Astrocyte (in vitro differentiated cells and primary cell): ENCODE results near the gene RARB. TPM values are rescaled to one million over a fixed set of nuclear protein-coding genes. Genes with fewer than 3 reads are reported as not detected.

Source experiments
- DNase-seq: peaks from one replicate; pipeline ENCODE4 v3.0.0-alpha.2; 2010; ENCODE audit warnings: low read depth
- FAIRE-seq: peaks from 2 replicates; lab custom pipeline; 2011; peaks lifted over from hg19 to GRCh38; lab: Jason Lieb, UNC
- H2AFZ ChIP-seq: 2 replicates; pipeline ENCODE4 v1.6.0; 2012; ENCODE audit warnings: low read depth, low read length, inconsistent platforms
- H3K27ac ChIP-seq: 2 replicates; pipeline ENCODE4 v1.5.1; 2011; ENCODE audit warnings: low read depth, low read length, inconsistent platforms
- H3K27me3 ChIP-seq: 2 replicates; pipeline ENCODE4 v1.6.0; 2011; ENCODE audit warnings: low read length, inconsistent platforms; ENCODE audit not compliant: insufficient read depth
- H3K36me3 ChIP-seq: 2 replicates; pipeline ENCODE4 v1.5.1; 2011; ENCODE audit warnings: low read length, inconsistent platforms; ENCODE audit not compliant: insufficient read depth
- H3K4me1 ChIP-seq: 2 replicates; pipeline ENCODE4 v1.5.1; 2011; ENCODE audit warnings: low read length, inconsistent platforms; ENCODE audit not compliant: insufficient read depth
- H3K4me2 ChIP-seq: 2 replicates; pipeline ENCODE4 v1.6.0; 2012; ENCODE audit warnings: low read length, inconsistent platforms
- H3K4me3 ChIP-seq: 2 replicates; pipeline ENCODE4 v1.5.1; 2011; ENCODE audit warnings: low read depth, mild to moderate bottlenecking, low read length, inconsistent platforms; ENCODE audit not compliant: insufficient read depth
- H3K79me2 ChIP-seq: 2 replicates; pipeline ENCODE4 v1.6.0; 2012; ENCODE audit warnings: mild to moderate bottlenecking, low read length, inconsistent platforms; ENCODE audit not compliant: insufficient read depth
- H3K9ac ChIP-seq: 2 replicates; pipeline ENCODE4 v1.6.0; 2012; ENCODE audit warnings: mild to moderate bottlenecking, low read length, inconsistent platforms
- H3K9me3 ChIP-seq: 2 replicates; pipeline ENCODE4 v1.5.1; 2012; ENCODE audit warnings: low read depth, mild to moderate bottlenecking, low read length, inconsistent platforms; ENCODE audit not compliant: insufficient read depth
- H4K20me1 ChIP-seq: 2 replicates; pipeline ENCODE4 v1.6.0; 2012; ENCODE audit warnings: low read length, inconsistent platforms; ENCODE audit not compliant: insufficient read depth
- H3K27ac Mint-ChIP-seq: one replicate; pipeline ENCODE4 v1.8.0; 2021; ENCODE audit warnings: mild to moderate bottlenecking, mixed read lengths; ENCODE audit not compliant: unreplicated experiment
- H3K27me3 Mint-ChIP-seq: one replicate; pipeline ENCODE4 v1.8.0; 2021; ENCODE audit warnings: low read depth, mixed read lengths; ENCODE audit not compliant: unreplicated experiment
- H3K36me3 Mint-ChIP-seq: one replicate; pipeline ENCODE4 v1.8.0; 2021; ENCODE audit warnings: low read depth, mixed read lengths; ENCODE audit not compliant: unreplicated experiment
- H3K4me1 Mint-ChIP-seq: one replicate; pipeline ENCODE4 v1.8.0; 2021; ENCODE audit warnings: low read depth, mixed read lengths; ENCODE audit not compliant: unreplicated experiment
- H3K4me3 Mint-ChIP-seq: one replicate; pipeline ENCODE4 v1.8.0; 2021; ENCODE audit warnings: mild to moderate bottlenecking, moderate library complexity, mixed read lengths; ENCODE audit not compliant: unreplicated experiment
- H3K9me3 Mint-ChIP-seq: one replicate; pipeline ENCODE4 v1.8.0; 2021; ENCODE audit warnings: mild to moderate bottlenecking, mixed read lengths; ENCODE audit not compliant: unreplicated experiment
- CTCF ChIP-seq: IDR thresholded peaks from 2 replicates; pipeline ENCODE4 v1.5.1; 2011; ENCODE audit warnings: low read depth, mild to moderate bottlenecking, inconsistent platforms, low read length, moderate library complexity; ENCODE audit not compliant: insufficient read depth
- EZH2 ChIP-seq: IDR thresholded peaks from 2 replicates; pipeline ENCODE4 v1.6.1; 2012; ENCODE audit warnings: mild to moderate bottlenecking, low read length, inconsistent platforms; ENCODE audit not compliant: insufficient read depth
- total RNA-seq: library from RNA; stranded (reverse); gene quantifications from 2 replicates; pipeline ENCODE4 v1.2.1, GENCODE V29; 2021

Gene RARB
- total RNA-seq, 1 donor from 2014 or later, result 0.27 TPM

GRCh38 chr3:25587094-25587493 lies 159.0 kb downstream of the RARB start:
- Histone ChIP-seq H3K79me2 (no peaks in the 10 kb centered on the region), H2AFZ (no peak overlapping the region), H3K27me3 (no peaks in the 10 kb centered on the region), H3K36me3 (peaks cover 5% of the 10 kb centered on the region), H3K9ac (no peak overlapping the region), H3K9me3 (no peaks in the 10 kb centered on the region), H4K20me1 (no peaks in the 10 kb centered on the region), H3K4me1 (peaks cover 26% of the 10 kb centered on the region), H3K4me2 (no peak overlapping the region), H3K27ac (no peak overlapping the region), H3K4me3 (no peak overlapping the region)
- no peaks in the 10 kb centered on the region for H3K27me3 Mint-ChIP-seq
- TF ChIP-seq EZH2 (no peak), CTCF (no peak)
- FAIRE-seq, result no peak
- no peak for DNase-seq
- H3K27ac Mint-ChIP-seq, result no peak overlapping the region
- peaks cover 3% of the 10 kb centered on the region for H3K9me3 Mint-ChIP-seq
- no peak overlapping the region for H3K4me3 Mint-ChIP-seq
- peaks cover 2% of the 10 kb centered on the region for H3K36me3 Mint-ChIP-seq
- peaks cover 23% of the 10 kb centered on the region for H3K4me1 Mint-ChIP-seq

GRCh38 chr3:25587526-25587925 lies 159.5 kb downstream of the RARB start:
- H3K4me3 ChIP-seq, result no peak overlapping the region
- no peaks in the 10 kb centered on the region for H3K9me3 ChIP-seq
- no peak for FAIRE-seq
- no peaks in the 10 kb centered on the region for H3K27me3 Mint-ChIP-seq
- peak overlapping the region; percentile 12 for H3K27ac ChIP-seq
- H3K4me3 Mint-ChIP-seq, result no peak overlapping the region
- peaks cover 2% of the 10 kb centered on the region for H3K36me3 Mint-ChIP-seq
- peaks cover 22% of the 10 kb centered on the region for H3K4me1 Mint-ChIP-seq
- H2AFZ ChIP-seq, result no peak overlapping the region
- H3K36me3 ChIP-seq, result peaks cover 5% of the 10 kb centered on the region
- no peak for DNase-seq
- peaks cover 3% of the 10 kb centered on the region for H3K9me3 Mint-ChIP-seq
- TF ChIP-seq EZH2 (no peak), CTCF (no peak)
- no peaks in the 10 kb centered on the region for H3K27me3 ChIP-seq
- H3K4me1 ChIP-seq, result peaks cover 27% of the 10 kb centered on the region
- no peak overlapping the region for H3K9ac ChIP-seq
- no peak overlapping the region for H3K4me2 ChIP-seq
- no peaks in the 10 kb centered on the region for H3K79me2 ChIP-seq
- H4K20me1 ChIP-seq, result no peaks in the 10 kb centered on the region
- no peak overlapping the region for H3K27ac Mint-ChIP-seq

- no peak overlapping the region for H3K27ac Mint-ChIP-seq
- no peak for TF ChIP-seq EZH2
- no peak for TF ChIP-seq CTCF
- H3K4me3 Mint-ChIP-seq, result no peak overlapping the region
- Histone ChIP-seq H3K79me2 (no peaks in the 10 kb centered on the region), H2AFZ (no peak overlapping the region), H3K4me3 (no peak overlapping the region), H4K20me1 (no peaks in the 10 kb centered on the region), H3K9me3 (no peaks in the 10 kb centered on the region), H3K9ac (no peak overlapping the region), H3K27ac (peak overlapping the region; percentile 12), H3K4me2 (no peak overlapping the region), H3K4me1 (peaks cover 28% of the 10 kb centered on the region), H3K36me3 (peaks cover 4% of the 10 kb centered on the region), H3K27me3 (no peaks in the 10 kb centered on the region)
- peaks cover 3% of the 10 kb centered on the region for H3K9me3 Mint-ChIP-seq
- H3K27me3 Mint-ChIP-seq, result no peaks in the 10 kb centered on the region
- FAIRE-seq, result no peak
- peaks cover 2% of the 10 kb centered on the region for H3K36me3 Mint-ChIP-seq
- H3K4me1 Mint-ChIP-seq, result peaks cover 24% of the 10 kb centered on the region
- no peak for DNase-seq
Observed at GRCh38 chr3:25587975-25588374, 159.9 kb downstream of the RARB start.
